ENCODE results near the gene GALNT7.

- TF ChIP-seq CTCF (IDR thresholded peaks at IDR 0.05) (no peak), EP300 (IDR thresholded peaks at IDR 0.05) (no peak), POLR2A (IDR thresholded peaks at IDR 0.05) (no peak)
Measured at GRCh38 chr4:173205656-173206055, 37.0 kb downstream of the GALNT7 start.

Measured in tibial nerve (tissue), 4 donors.